ENCODE data around the gene OPCML.

OPCML gene

GRCh38 chr11:132921597-132921996, 610.7 kb downstream of the OPCML start:
- H3K9me3 ChIP-seq, result no peaks in the 10 kb centered on the region
- H3K4me1 ChIP-seq (ENCODE audit: control insufficient read depth in 1 of 2, insufficient read depth in 1 of 2, low read depth in 1 of 2, low read length in 1 of 2), result no peaks in the 10 kb centered on the region
- no peak overlapping the region for H3K4me3 ChIP-seq (ENCODE audit: low read depth in 1 of 2, low read length in 1 of 2)
- H3K27me3 ChIP-seq, result no peaks in the 10 kb centered on the region
- no peaks in the 10 kb centered on the region for H3K36me3 ChIP-seq
- TF ChIP-seq CTCF (IDR thresholded peaks at IDR 0.05), result no peak
- no peak overlapping the region for H3K27ac ChIP-seq

GRCh38 chr11:132920451-132921096, 611.7 kb downstream of the OPCML start:
- Histone ChIP-seq H3K4me3 (ENCODE audit: low read depth in 1 of 2, low read length in 1 of 2) (no peak overlapping the region), H3K4me1 (ENCODE audit: control insufficient read depth in 1 of 2, insufficient read depth in 1 of 2, low read depth in 1 of 2, low read length in 1 of 2) (no peaks in the 10 kb centered on the region), H3K27me3 (no peaks in the 10 kb centered on the region), H3K27ac (no peak overlapping the region), H3K9me3 (no peaks in the 10 kb centered on the region), H3K36me3 (no peaks in the 10 kb centered on the region)
- TF ChIP-seq CTCF (IDR thresholded peaks at IDR 0.05), result no peak

- H3K4me1 ChIP-seq (ENCODE audit: control insufficient read depth in 1 of 2, insufficient read depth in 1 of 2, low read depth in 1 of 2, low read length in 1 of 2), result no peaks in the 10 kb centered on the region
- TF ChIP-seq CTCF (IDR thresholded peaks at IDR 0.05), result no peak
- H3K27me3 ChIP-seq, result no peaks in the 10 kb centered on the region
- no peaks in the 10 kb centered on the region for H3K9me3 ChIP-seq
- no peak overlapping the region for H3K4me3 ChIP-seq (ENCODE audit: low read depth in 1 of 2, low read length in 1 of 2)
- H3K27ac ChIP-seq, result no peak overlapping the region
- H3K36me3 ChIP-seq, result no peaks in the 10 kb centered on the region
These were observed 617.7 kb downstream of the OPCML start for GRCh38 chr11:132914600-132914999.

GRCh38 chr11:132913886-132914285, 618.4 kb downstream of the OPCML start:
- Histone ChIP-seq H3K4me3 (ENCODE audit: low read depth in 1 of 2, low read length in 1 of 2) (no peak overlapping the region), H3K4me1 (ENCODE audit: control insufficient read depth in 1 of 2, insufficient read depth in 1 of 2, low read depth in 1 of 2, low read length in 1 of 2) (no peaks in the 10 kb centered on the region), H3K27ac (no peak overlapping the region), H3K9me3 (no peaks in the 10 kb centered on the region), H3K36me3 (no peaks in the 10 kb centered on the region), H3K27me3 (no peaks in the 10 kb centered on the region)
- no peak for TF ChIP-seq CTCF (IDR thresholded peaks at IDR 0.05)

GRCh38 chr11:132913295-132913694, 619.0 kb downstream of the OPCML start:
- Histone ChIP-seq H3K36me3 (no peaks in the 10 kb centered on the region), H3K27me3 (no peaks in the 10 kb centered on the region), H3K27ac (no peak overlapping the region), H3K4me1 (ENCODE audit: control insufficient read depth in 1 of 2, insufficient read depth in 1 of 2, low read depth in 1 of 2, low read length in 1 of 2) (no peaks in the 10 kb centered on the region), H3K4me3 (ENCODE audit: low read depth in 1 of 2, low read length in 1 of 2) (no peak overlapping the region), H3K9me3 (no peaks in the 10 kb centered on the region)
- no peak for TF ChIP-seq CTCF (IDR thresholded peaks at IDR 0.05)
